HEK293 (cell line): Measurements from ENCODE around the gene PLCH2.

Experiments
- CTCF ChIA-PET: fragments of 350-600 bp; formaldehyde crosslinking; extraction: SDS; loops from one replicate; lab custom pipeline; 2021; ENCODE audit warnings: antibody characterized with exemption; lab: Yijun Ruan, JAX
- POLR2A ChIA-PET: fragments of 300-600 bp; formaldehyde crosslinking; extraction: SDS; loops from one replicate; lab custom pipeline; 2020; ENCODE audit warnings: antibody characterized with exemption, inconsistent platforms; lab: Yijun Ruan, JAX
- H3K27ac ChIP-seq: fragments of 200-500 bp; sonication (Bioruptor generic); 2 replicates; pipeline ENCODE4 v1.5.1; 2014; ENCODE audit warnings: low read depth, low read length, control low read depth, inconsistent platforms; ENCODE audit errors: extremely low read depth
- H3K36me3 ChIP-seq, 2 experiments: fragments of 200-500 bp in 1 of 2; sonication (Bioruptor generic) in 1 of 2; 1 replicate in 1 of 2; 2 replicates in 1 of 2; pipeline ENCODE4 v1.5.1; 2014 to 2017; ENCODE audit warnings: inconsistent platforms in 2 of 2, low read length in 2 of 2; ENCODE audit not compliant: control insufficient read depth in 2 of 2, insufficient read depth in 1 of 2
- H3K4me1 ChIP-seq: fragments of 200-500 bp; sonication (Bioruptor generic); 2 replicates; pipeline ENCODE4 v1.5.1; 2014; ENCODE audit warnings: mild to moderate bottlenecking, low read length, inconsistent platforms; ENCODE audit not compliant: control insufficient read depth, insufficient read depth
- H3K4me3 ChIP-seq: 2 replicates; pipeline ENCODE4 v1.5.1; 2011; ENCODE audit warnings: low read depth, mild to moderate bottlenecking, control low read depth, low read length, moderate library complexity
- H3K9me3 ChIP-seq: fragments of 200-500 bp; sonication (Bioruptor generic); 2 replicates; pipeline ENCODE4 v1.5.1; 2014; ENCODE audit warnings: low read depth, low read length, inconsistent platforms; ENCODE audit not compliant: control insufficient read depth, insufficient read depth
- BCL6B ChIP-seq: fragments of 450-650 bp; formaldehyde crosslinking; IDR thresholded peaks from 2 replicates; pipeline ENCODE4 v1.5.1; 2017; ENCODE audit warnings: missing biosample characterization, missing genetic modification characterization
- HOXD13 ChIP-seq: sonication (generic); formaldehyde crosslinking; IDR thresholded peaks from 2 replicates; pipeline ENCODE4 v1.8.0; 2022; ENCODE audit warnings: missing genetic modification reagents, borderline replicate concordance
- IKZF3 ChIP-seq: fragments of 450-650 bp; IDR thresholded peaks from 2 replicates; pipeline ENCODE4 v1.5.0; 2018; ENCODE audit warnings: missing biosample characterization, mild to moderate bottlenecking, missing genetic modification characterization, moderate library complexity
- SCRT2 ChIP-seq: fragments of 450-650 bp; formaldehyde crosslinking; IDR thresholded peaks from 2 replicates; pipeline ENCODE4 v1.5.1; 2016; ENCODE audit warnings: missing biosample characterization, missing genetic modification characterization
- ZBTB21 ChIP-seq: fragments of 450-650 bp; formaldehyde crosslinking; IDR thresholded peaks from 2 replicates; pipeline ENCODE4 v1.5.1; 2017; ENCODE audit warnings: missing biosample characterization, missing genetic modification characterization
- ZBTB49 ChIP-seq: fragments of 450-650 bp; formaldehyde crosslinking; IDR thresholded peaks from 2 replicates; pipeline ENCODE4 v1.5.1; 2016; ENCODE audit warnings: missing biosample characterization, missing genetic modification characterization, low read depth
- ZFP41 ChIP-seq: fragments of 450-650 bp; formaldehyde crosslinking; IDR thresholded peaks from 2 replicates; pipeline ENCODE4 v1.5.1; 2016; ENCODE audit warnings: missing biosample characterization, missing genetic modification characterization, borderline replicate concordance
- ZNF211 ChIP-seq: fragments of 450-650 bp; formaldehyde crosslinking; IDR thresholded peaks from 2 replicates; pipeline ENCODE4 v1.5.1; 2016; ENCODE audit warnings: low read depth, missing biosample characterization, missing genetic modification characterization
- ZNF274 ChIP-seq, 2 experiments: fragments of 200-500 bp in 1 of 2; fragments of 450-650 bp in 1 of 2; sonication (Bioruptor generic) in 1 of 2; formaldehyde crosslinking in 1 of 2; IDR thresholded peaks; 2 replicates each; pipeline versions ENCODE4 v1.5.1 to v1.6.1; 2014 to 2016; ENCODE audit warnings: borderline replicate concordance in 1 of 2, inconsistent platforms in 1 of 2, low read length in 1 of 2, missing biosample characterization in 1 of 2, missing genetic modification characterization in 1 of 2
- ZNF354C ChIP-seq: fragments of 450-650 bp; formaldehyde crosslinking; IDR thresholded peaks from 2 replicates; pipeline ENCODE4 v1.5.1; 2016; ENCODE audit warnings: missing biosample characterization, missing genetic modification characterization, low read depth, borderline replicate concordance
- ZNF449 ChIP-seq: fragments of 450-650 bp; formaldehyde crosslinking; IDR thresholded peaks from 2 replicates; pipeline ENCODE4 v1.5.1; 2017; ENCODE audit warnings: missing biosample characterization, mild to moderate bottlenecking, missing genetic modification characterization, moderate library complexity
- ZNF473 ChIP-seq: fragments of 450-650 bp; formaldehyde crosslinking; IDR thresholded peaks from 2 replicates; pipeline ENCODE4 v1.5.1; 2017; ENCODE audit warnings: missing biosample characterization, missing genetic modification characterization
- ZNF514 ChIP-seq: fragments of 450-650 bp; formaldehyde crosslinking; IDR thresholded peaks from 2 replicates; pipeline ENCODE4 v1.5.1; 2016; ENCODE audit warnings: missing biosample characterization, missing genetic modification characterization
- ZNF596 ChIP-seq: fragments of 450-650 bp; IDR thresholded peaks from 2 replicates; pipeline ENCODE4 v1.5.0; 2018; ENCODE audit warnings: missing biosample characterization, mild to moderate bottlenecking, missing genetic modification characterization, moderate library complexity
- ZNF623 ChIP-seq: fragments of 450-650 bp; formaldehyde crosslinking; IDR thresholded peaks from 2 replicates; pipeline ENCODE4 v1.5.1; 2016; ENCODE audit warnings: missing biosample characterization, missing genetic modification characterization
- ZNF639 ChIP-seq: fragments of 450-650 bp; formaldehyde crosslinking; IDR thresholded peaks from 2 replicates; pipeline ENCODE4 v1.5.1; 2016; ENCODE audit warnings: missing biosample characterization, missing genetic modification characterization
- ZNF692 ChIP-seq: fragments of 450-650 bp; formaldehyde crosslinking; IDR thresholded peaks from 2 replicates; pipeline ENCODE4 v1.5.1; 2016; ENCODE audit warnings: missing biosample characterization, missing genetic modification characterization
- ZNF76 ChIP-seq: fragments of 450-650 bp; formaldehyde crosslinking; IDR thresholded peaks from 2 replicates; pipeline ENCODE4; 2016; ENCODE audit warnings: low read depth, missing biosample characterization, missing genetic modification characterization, borderline replicate concordance

Gene PLCH2

GRCh38 chr1:2508180-2508579 lies 32.1 kb downstream of the PLCH2 start:
- no peaks in the 10 kb centered on the region for H3K9me3 ChIP-seq
- TF ChIP-seq ZNF596 (tag by site-specific recombination) (no peak), ZNF623 (no peak), ZBTB21 (tag by site-specific recombination) (no peak), ZNF211 (tag by site-specific recombination) (no peak), ZBTB49 (tag by site-specific recombination) (no peak), ZNF639 (tag by site-specific recombination) (no peak), ZNF514 (tag by site-specific recombination) (no peak), ZNF449 (tag by site-specific recombination) (no peak), IKZF3 (no peak), ZNF76 (tag by site-specific recombination) (no peak), HOXD13 (CRISPR knock-in tag) (no peak), ZNF354C (tag by site-specific recombination) (no peak), SCRT2 (no peak), ZFP41 (tag by site-specific recombination) (no peak), BCL6B (tag by site-specific recombination) (no peak), ZNF473 (tag by site-specific recombination) (no peak), ZNF692 (no peak), ZNF274 (IDR thresholded peaks at IDR 0.05; ENCODE audit: low read length) (no peak), ZNF274 (tag by site-specific recombination; IDR thresholded peaks at IDR 0.05; ENCODE audit: borderline replicate concordance) (no peak)
- TF ChIP-seq, all 188 proteins: peak for 0
- no peak overlapping the region for H3K4me3 ChIP-seq
- H3K36me3 ChIP-seq = peaks cover 0 to 63% of the 10 kb centered on the region in 2 experiments; a peak in 1 of 3 replicates
- H3K4me1 ChIP-seq = no peaks in the 10 kb centered on the region
- H3K27ac ChIP-seq = no peak overlapping the region
- ChIA-PET CTCF (no interaction called here), POLR2A (interaction anchor here (1.2 to 1.5 kb wide), 3 partner anchors 18 to 38 kb away, joined by 4 to 5 read pairs (median 4); partner anchors contain the start of gene PANK4)
